HepG2 (cell line): ENCODE results near the gene MEGF6. TPM values are rescaled to one million over a fixed set of nuclear protein-coding genes. Genes with fewer than 3 reads are reported as not detected.

Experiments
- AGO2 ChIP-seq: fragments of 200-400 bp; formaldehyde crosslinking; optimal IDR thresholded peaks from 2 replicates; pipeline ENCODE3; 2017; ENCODE audit warnings: mild to moderate bottlenecking, low read depth, low read length, moderate library complexity
- ESRRA ChIP-seq: sonication (generic); formaldehyde crosslinking; IDR thresholded peaks from 2 replicates; pipeline ENCODE4 v1.5.1; 2020; ENCODE audit warnings: mild to moderate bottlenecking, low read depth, missing genetic modification reagents
- GMEB2 ChIP-seq: IDR thresholded peaks from 2 replicates; pipeline ENCODE4 v1.6.1; 2016; ENCODE audit warnings: missing biosample characterization, missing genetic modification reagents, low read depth
- HOXA7 ChIP-seq: sonication (generic); formaldehyde crosslinking; IDR thresholded peaks from 2 replicates; pipeline ENCODE4 v1.8.1; 2022; ENCODE audit warnings: mild to moderate bottlenecking, missing genetic modification reagents, moderate library complexity
- MEIS2 ChIP-seq: sonication (generic); formaldehyde crosslinking; IDR thresholded peaks from 2 replicates; pipeline ENCODE4 v1.9.0; 2021; ENCODE audit warnings: mild to moderate bottlenecking, missing genetic modification reagents
- NFKB2 ChIP-seq: sonication (generic); formaldehyde crosslinking; IDR thresholded peaks from 2 replicates; pipeline ENCODE4 v1.4.0; 2020; ENCODE audit warnings: missing genetic modification reagents, borderline replicate concordance
- POLR2AphosphoS2 ChIP-seq: IDR thresholded peaks from 2 replicates; pipeline ENCODE4 v1.6.1; 2011; ENCODE audit warnings: low read depth, low read length, improper control_type of control experiment
- RBAK ChIP-seq: sonication (generic); formaldehyde crosslinking; IDR thresholded peaks from 2 replicates; pipeline ENCODE4 v1.5.1; 2020; ENCODE audit warnings: mild to moderate bottlenecking, missing genetic modification reagents
- THRA ChIP-seq: sonication (generic); formaldehyde crosslinking; IDR thresholded peaks from 2 replicates; pipeline ENCODE4 v1.4.0; 2020; ENCODE audit warnings: missing genetic modification reagents, borderline replicate concordance
- ZNF136 ChIP-seq: sonication (generic); formaldehyde crosslinking; IDR thresholded peaks from 2 replicates; pipeline ENCODE4 v1.8.1; 2022; ENCODE audit warnings: low read depth, mild to moderate bottlenecking, moderate library complexity, missing genetic modification reagents
- ZNF138 ChIP-seq: sonication (generic); formaldehyde crosslinking; IDR thresholded peaks from 2 replicates; pipeline ENCODE4 v1.5.0; 2020; ENCODE audit warnings: mild to moderate bottlenecking, low read depth, missing genetic modification reagents
- ZNF143 ChIP-seq: sonication (generic); formaldehyde crosslinking; IDR thresholded peaks from 2 replicates; pipeline ENCODE4 v1.4.0; 2020; ENCODE audit warnings: missing genetic modification reagents
- ZNF274 ChIP-seq: sonication (generic); formaldehyde crosslinking; IDR thresholded peaks from 2 replicates; pipeline ENCODE4 v1.5.1; 2020; ENCODE audit warnings: mild to moderate bottlenecking, missing genetic modification reagents
- ZNF343 ChIP-seq: sonication (generic); formaldehyde crosslinking; IDR thresholded peaks from 2 replicates; pipeline ENCODE4 v1.4.0; 2020; ENCODE audit warnings: mild to moderate bottlenecking, missing genetic modification reagents
- ZNF678 ChIP-seq: sonication (generic); formaldehyde crosslinking; IDR thresholded peaks from 2 replicates; pipeline ENCODE4 v1.4.0; 2020; ENCODE audit warnings: mild to moderate bottlenecking, missing genetic modification reagents
- ZNF780A ChIP-seq: sonication (generic); formaldehyde crosslinking; IDR thresholded peaks from 2 replicates; pipeline ENCODE4 v1.8.0; 2022; ENCODE audit warnings: mild to moderate bottlenecking, missing genetic modification reagents, moderate library complexity
- polyA plus RNA-seq, 8 experiments: library from polyadenylated mRNA; depleted of rRNA in 3 of 8; stranded (reverse) in 7 of 8; unstranded in 1 of 8; fragments of >200 nt; fragmentation: Illumina TruSeq in 4 of 8; extraction: Trizol in 4 of 8; gene quantifications; 2 replicates each; pipeline versions ENCODE4 v1.2.1 to v1.2.3, GENCODE V29; 2011 to 2016; ENCODE audit warnings: low read depth in 4 of 8, missing spikeins in 1 of 8, mixed read lengths in 1 of 8; ENCODE audit not compliant: insufficient read depth in 1 of 8
- total RNA-seq, 5 experiments: library from RNA; depleted of rRNA; stranded (reverse); fragments of >200 nt; fragmentation: Illumina TruSeq; extraction: Trizol; gene quantifications; 2 replicates each; pipeline ENCODE4 v1.2.3, GENCODE V29; 2016; ENCODE audit warnings: low read depth in 1 of 5
- TF ChIP-seq, protein P1 (sequence below): sonication (generic); formaldehyde crosslinking; IDR thresholded peaks from 2 replicates; pipeline ENCODE4 v1.4.0; 2020; ENCODE audit warnings: mild to moderate bottlenecking, missing genetic modification reagents
- TF ChIP-seq, protein P2 (sequence below): sonication (generic); formaldehyde crosslinking; conservative IDR thresholded peaks from 2 replicates; pipeline ENCODE4 v1.8.0; 2022; ENCODE audit warnings: mild to moderate bottlenecking, moderate library complexity, missing genetic modification reagents
- TF ChIP-seq, protein P3 (sequence below): sonication (generic); formaldehyde crosslinking; IDR thresholded peaks from 2 replicates; pipeline ENCODE4 v1.5.0; 2020; ENCODE audit warnings: mild to moderate bottlenecking, missing genetic modification reagents, borderline replicate concordance

The MEGF6 gene
- total and polyA plus RNA-seq, 2 of the 13 experiments (the other 11 are each of a cell fraction or from before 2014, with no cell fraction given), result 1.9 TPM

GRCh38 chr1:3649342-3650247 lies 38.3 kb upstream of the MEGF6 start, which contains the start of gene WRAP73 (continued):
- TF ChIP-seq ZNF678 (CRISPR knock-in tag), result peak; percentile 62; the same call in 1 of the 2 replicates
- TF ChIP-seq, protein P1, sequence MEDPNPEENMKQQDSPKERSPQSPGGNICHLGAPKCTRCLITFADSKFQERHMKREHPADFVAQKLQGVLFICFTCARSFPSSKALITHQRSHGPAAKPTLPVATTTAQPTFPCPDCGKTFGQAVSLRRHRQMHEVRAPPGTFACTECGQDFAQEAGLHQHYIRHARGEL, result 0 out of 2 replicates have a peak, but pooled peaks have one; percentile 38
- TF ChIP-seq HOXA7 (CRISPR knock-in tag), result no peak
- TF ChIP-seq ZNF136 (CRISPR knock-in tag), result no peak
- peak; percentile 47; the same call in 1 of the 2 replicates for TF ChIP-seq ESRRA (CRISPR knock-in tag)
- no peak for TF ChIP-seq MEIS2
- TF ChIP-seq, protein P2, sequence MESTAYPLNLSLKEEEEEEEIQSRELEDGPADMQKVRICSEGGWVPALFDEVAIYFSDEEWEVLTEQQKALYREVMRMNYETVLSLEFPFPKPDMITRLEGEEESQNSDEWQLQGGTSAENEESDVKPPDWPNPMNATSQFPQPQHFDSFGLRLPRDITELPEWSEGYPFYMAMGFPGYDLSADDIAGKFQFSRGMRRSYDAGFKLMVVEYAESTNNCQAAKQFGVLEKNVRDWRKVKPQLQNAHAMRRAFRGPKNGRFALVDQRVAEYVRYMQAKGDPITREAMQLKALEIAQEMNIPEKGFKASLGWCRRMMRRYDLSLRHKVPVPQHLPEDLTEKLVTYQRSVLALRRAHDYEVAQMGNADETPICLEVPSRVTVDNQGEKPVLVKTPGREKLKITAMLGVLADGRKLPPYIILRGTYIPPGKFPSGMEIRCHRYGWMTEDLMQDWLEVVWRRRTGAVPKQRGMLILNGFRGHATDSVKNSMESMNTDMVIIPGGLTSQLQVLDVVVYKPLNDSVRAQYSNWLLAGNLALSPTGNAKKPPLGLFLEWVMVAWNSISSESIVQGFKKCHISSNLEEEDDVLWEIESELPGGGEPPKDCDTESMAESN, result no peak
- peak; percentile 25; the same call in 1 of the 2 replicates for TF ChIP-seq ZNF274 (CRISPR knock-in tag)
- no peak for TF ChIP-seq RBAK (CRISPR knock-in tag)
- no peak for TF ChIP-seq ZNF138 (CRISPR knock-in tag)
- TF ChIP-seq ZNF780A (CRISPR knock-in tag), result no peak
- TF ChIP-seq POLR2AphosphoS2, result no peak
- peak; percentile 67 for TF ChIP-seq AGO2
- TF ChIP-seq GMEB2 (CRISPR knock-in tag), result no peak
- TF ChIP-seq, protein P3, sequence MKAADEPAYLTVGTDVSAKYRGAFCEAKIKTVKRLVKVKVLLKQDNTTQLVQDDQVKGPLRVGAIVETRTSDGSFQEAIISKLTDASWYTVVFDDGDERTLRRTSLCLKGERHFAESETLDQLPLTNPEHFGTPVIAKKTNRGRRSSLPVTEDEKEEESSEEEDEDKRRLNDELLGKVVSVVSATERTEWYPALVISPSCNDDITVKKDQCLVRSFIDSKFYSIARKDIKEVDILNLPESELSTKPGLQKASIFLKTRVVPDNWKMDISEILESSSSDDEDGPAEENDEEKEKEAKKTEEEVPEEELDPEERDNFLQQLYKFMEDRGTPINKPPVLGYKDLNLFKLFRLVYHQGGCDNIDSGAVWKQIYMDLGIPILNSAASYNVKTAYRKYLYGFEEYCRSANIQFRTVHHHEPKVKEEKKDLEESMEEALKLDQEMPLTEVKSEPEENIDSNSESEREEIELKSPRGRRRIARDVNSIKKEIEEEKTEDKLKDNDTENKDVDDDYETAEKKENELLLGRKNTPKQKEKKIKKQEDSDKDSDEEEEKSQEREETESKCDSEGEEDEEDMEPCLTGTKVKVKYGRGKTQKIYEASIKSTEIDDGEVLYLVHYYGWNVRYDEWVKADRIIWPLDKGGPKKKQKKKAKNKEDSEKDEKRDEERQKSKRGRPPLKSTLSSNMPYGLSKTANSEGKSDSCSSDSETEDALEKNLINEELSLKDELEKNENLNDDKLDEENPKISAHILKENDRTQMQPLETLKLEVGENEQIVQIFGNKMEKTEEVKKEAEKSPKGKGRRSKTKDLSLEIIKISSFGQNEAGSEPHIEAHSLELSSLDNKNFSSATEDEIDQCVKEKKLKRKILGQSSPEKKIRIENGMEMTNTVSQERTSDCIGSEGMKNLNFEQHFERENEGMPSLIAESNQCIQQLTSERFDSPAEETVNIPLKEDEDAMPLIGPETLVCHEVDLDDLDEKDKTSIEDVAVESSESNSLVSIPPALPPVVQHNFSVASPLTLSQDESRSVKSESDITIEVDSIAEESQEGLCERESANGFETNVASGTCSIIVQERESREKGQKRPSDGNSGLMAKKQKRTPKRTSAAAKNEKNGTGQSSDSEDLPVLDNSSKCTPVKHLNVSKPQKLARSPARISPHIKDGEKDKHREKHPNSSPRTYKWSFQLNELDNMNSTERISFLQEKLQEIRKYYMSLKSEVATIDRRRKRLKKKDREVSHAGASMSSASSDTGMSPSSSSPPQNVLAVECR (CRISPR knock-in tag), result peak; percentile 83
- TF ChIP-seq ZNF143 (CRISPR knock-in tag), result peak; percentile 92
- TF ChIP-seq THRA (CRISPR knock-in tag), result no peak
- TF ChIP-seq NFKB2 (CRISPR knock-in tag), result no peak; the same call in 1 of the 2 replicates
- no peak for TF ChIP-seq ZNF343 (CRISPR knock-in tag)
